ENCODE results near the gene DCTN1.

Gene DCTN1

DNA sequence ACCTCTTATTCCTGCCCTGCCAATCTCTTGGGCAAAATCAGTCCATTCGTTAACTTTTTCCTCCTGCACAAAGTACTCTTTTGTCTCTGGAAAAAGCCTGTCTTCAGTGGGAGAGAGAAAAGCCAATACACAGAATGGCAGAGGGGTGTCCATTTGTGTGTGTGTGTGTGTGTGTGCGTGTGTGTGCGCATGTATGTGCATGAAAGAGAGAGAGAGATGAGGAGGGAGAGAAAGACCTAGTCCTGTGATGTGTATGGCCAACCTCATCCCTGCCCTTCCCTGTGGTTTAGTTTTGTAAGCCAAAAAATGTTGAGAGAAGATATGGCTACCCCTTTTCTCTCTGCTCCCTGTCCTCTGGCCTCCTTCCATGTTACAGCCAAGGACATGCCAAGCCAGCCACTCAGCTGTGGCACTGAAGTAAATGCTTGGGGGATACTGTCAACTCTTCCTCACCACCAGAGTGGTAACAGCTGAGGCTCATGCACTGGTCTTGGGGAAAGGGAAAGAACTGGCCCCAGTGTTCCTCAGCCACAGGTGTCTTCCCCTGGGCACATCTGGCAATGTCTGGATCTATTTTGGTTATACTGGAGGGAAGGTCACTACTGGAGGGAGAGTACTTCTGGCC lies 47.4 kb downstream of the DCTN1 start:
- no peak overlapping the region for H3K4me3 ChIP-seq (ENCODE audit: low read depth, low read length)
- no peak for DNase-seq (ENCODE audit: low read depth)
- TF ChIP-seq, protein P1, sequence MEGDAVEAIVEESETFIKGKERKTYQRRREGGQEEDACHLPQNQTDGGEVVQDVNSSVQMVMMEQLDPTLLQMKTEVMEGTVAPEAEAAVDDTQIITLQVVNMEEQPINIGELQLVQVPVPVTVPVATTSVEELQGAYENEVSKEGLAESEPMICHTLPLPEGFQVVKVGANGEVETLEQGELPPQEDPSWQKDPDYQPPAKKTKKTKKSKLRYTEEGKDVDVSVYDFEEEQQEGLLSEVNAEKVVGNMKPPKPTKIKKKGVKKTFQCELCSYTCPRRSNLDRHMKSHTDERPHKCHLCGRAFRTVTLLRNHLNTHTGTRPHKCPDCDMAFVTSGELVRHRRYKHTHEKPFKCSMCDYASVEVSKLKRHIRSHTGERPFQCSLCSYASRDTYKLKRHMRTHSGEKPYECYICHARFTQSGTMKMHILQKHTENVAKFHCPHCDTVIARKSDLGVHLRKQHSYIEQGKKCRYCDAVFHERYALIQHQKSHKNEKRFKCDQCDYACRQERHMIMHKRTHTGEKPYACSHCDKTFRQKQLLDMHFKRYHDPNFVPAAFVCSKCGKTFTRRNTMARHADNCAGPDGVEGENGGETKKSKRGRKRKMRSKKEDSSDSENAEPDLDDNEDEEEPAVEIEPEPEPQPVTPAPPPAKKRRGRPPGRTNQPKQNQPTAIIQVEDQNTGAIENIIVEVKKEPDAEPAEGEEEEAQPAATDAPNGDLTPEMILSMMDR (IDR thresholded peaks at IDR 0.05; ENCODE audit: control insufficient read depth, extremely low read depth, insufficient read depth): no peak

DNA sequence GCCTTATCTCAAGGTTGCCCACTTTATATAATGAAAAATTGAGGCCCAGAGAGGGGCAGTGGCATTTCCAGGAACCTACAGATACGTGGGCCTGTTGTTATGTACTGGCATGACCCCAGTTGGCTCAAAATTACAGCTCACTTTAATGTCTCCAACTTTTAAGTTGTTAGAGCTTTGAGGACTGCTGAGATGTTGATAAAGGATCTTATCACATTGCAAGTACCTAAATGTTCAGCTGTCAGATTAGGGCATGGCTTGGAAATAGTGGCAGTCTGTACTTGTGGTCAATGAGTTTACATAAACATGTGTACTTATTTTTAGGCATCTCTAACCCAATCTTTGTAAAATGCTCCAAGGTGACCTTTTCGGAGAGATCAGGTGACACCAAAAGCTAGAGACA lies 51.5 kb downstream of the DCTN1 start:
- TF ChIP-seq, protein P1 (IDR thresholded peaks at IDR 0.05; ENCODE audit: control insufficient read depth, extremely low read depth, insufficient read depth): no peak
- DNase-seq (ENCODE audit: low read depth): no peak
- no peak overlapping the region for H3K4me3 ChIP-seq (ENCODE audit: low read depth, low read length)

DNA sequence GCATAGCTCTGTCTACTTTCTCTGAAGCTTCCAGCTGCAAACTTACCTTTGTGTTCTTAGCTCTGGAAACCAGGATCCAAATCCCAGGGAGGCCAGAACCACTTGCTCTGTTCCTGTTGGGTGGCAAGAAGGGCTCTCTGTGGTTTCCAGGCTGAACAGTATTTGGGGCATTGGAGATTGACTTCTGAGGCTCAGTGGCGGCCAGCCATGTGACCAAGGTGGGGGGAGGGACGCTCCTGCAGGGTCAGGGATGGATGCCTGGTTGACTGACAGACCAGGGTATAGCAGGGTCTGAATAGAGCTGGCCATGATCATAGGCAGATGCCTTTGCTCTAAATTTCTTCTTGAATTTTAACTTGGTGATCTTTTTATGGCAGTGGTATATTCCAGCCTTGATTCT lies 52.0 kb downstream of the DCTN1 start:
- DNase-seq (ENCODE audit: low read depth): no peak
- no peak overlapping the region for H3K4me3 ChIP-seq (ENCODE audit: low read depth, low read length)
- TF ChIP-seq, protein P1 (IDR thresholded peaks at IDR 0.05; ENCODE audit: control insufficient read depth, extremely low read depth, insufficient read depth): no peak

DNA sequence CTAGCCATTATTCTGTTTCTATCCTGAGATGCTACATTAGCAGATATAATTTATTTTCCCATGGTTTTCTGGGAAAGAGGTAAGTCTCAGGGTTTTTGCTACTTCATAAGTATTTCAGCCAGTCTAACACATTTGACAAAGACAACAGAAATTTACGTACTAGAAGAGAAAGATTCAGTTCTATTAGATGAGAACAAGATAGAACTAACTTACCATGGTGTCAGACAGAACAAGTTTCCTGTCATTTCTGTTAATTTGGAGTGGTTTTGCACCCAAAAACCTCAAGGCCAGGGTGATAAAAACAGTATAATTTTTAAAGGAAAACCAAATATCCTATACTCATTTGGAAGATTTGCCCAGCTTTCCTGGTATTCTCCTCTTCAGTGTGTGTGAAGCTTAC lies 52.5 kb downstream of the DCTN1 start:
- TF ChIP-seq, protein P1 (IDR thresholded peaks at IDR 0.05; ENCODE audit: control insufficient read depth, extremely low read depth, insufficient read depth): no peak
- no peak for DNase-seq (ENCODE audit: low read depth)
- H3K4me3 ChIP-seq (ENCODE audit: low read depth, low read length): no peak overlapping the region

DNA sequence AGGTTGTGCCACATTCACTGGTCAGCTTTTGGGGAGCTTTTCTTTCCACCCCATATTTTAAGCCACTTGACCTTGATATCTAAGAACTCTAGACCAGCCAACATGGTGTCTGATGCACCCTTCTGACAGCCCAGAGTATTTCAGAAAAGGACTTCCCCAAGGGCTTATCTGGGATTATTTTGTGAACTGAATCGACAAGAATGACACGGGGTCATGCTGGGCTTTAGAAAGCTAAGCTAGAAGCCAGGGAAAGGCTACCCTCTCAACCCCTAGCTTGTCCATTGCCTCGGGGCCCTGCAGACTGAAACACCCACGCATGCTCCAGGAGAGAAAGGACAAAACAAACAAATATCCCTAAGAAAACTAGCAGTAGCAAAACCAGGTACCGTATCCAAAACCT lies 52.9 kb downstream of the DCTN1 start:
- TF ChIP-seq, protein P1 (IDR thresholded peaks at IDR 0.05; ENCODE audit: control insufficient read depth, extremely low read depth, insufficient read depth): no peak
- DNase-seq (ENCODE audit: low read depth): no peak
- H3K4me3 ChIP-seq (ENCODE audit: low read depth, low read length): no peak overlapping the region

DNA sequence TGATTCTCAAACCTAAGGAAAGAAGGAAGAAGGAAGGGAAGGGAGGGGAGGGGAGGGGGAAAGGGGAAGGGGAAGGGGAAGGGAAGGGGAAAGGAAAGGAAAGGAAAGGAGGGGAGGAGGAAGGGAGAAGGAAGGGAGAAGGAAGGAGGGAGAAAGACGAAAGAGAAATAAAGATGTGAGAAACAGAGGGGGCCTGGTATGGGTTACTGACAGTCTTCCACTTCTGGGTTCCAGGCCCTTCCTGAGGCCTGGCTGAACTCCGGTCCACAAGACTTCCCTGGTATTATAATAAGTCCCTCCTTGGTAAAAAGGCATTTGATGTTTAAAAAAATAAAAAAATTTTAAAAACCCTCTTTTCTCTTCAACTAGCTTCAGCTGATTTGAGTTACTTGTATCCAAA lies 54.3 kb downstream of the DCTN1 start:
- TF ChIP-seq, protein P1 (IDR thresholded peaks at IDR 0.05; ENCODE audit: control insufficient read depth, extremely low read depth, insufficient read depth): no peak
- DNase-seq (ENCODE audit: low read depth): no peak
- H3K4me3 ChIP-seq (ENCODE audit: low read depth, low read length): no peak overlapping the region

DNA sequence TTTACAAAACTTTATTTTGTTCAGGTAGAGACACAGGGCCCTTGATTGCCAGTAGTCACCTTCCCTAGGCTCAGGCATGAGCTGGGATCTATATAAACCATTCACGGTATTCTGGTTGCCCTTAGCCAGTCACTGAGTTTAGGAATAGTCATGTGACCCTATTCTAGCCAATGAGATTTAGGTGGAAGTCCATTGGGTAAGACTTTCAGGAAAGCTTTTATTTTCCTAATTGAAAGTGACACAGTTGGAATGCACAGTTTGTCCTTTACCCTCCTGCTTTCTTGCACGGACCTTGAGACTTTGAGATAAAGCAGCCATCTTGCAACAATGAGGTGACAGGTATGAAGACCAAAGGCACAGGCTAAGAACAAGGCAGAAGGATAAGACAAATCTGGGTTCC lies 58.4 kb downstream of the DCTN1 start:
- DNase-seq (ENCODE audit: low read depth): no peak
- TF ChIP-seq, protein P1 (IDR thresholded peaks at IDR 0.05; ENCODE audit: control insufficient read depth, extremely low read depth, insufficient read depth): no peak
- no peak overlapping the region for H3K4me3 ChIP-seq (ENCODE audit: low read depth, low read length)

Measured in LNCaP clone FGC (cell line).